Thoracic aorta (tissue), 2 donors: ENCODE results near the gene OLIG2. TPM values are rescaled to one million over a fixed set of nuclear protein-coding genes. Genes with fewer than 3 reads are reported as not detected.

Experiments
- ATAC-seq: fragments of 150-250 bp; one replicate; pipeline ENCODE4 v1.8.0; 2017; ENCODE audit warnings: low read depth; ENCODE audit not compliant: insufficient number of reproducible peaks, low FRiP score
- DNase-seq: peaks from one replicate; pipeline ENCODE4 v3.0.0-alpha.2; 2020; ENCODE audit warnings: low spot score
- H3K27ac ChIP-seq, 2 donors: fragments of 200-600 bp; sonication (generic); 1 replicate in 1 of 2; 2 replicates in 1 of 2; pipeline ENCODE4 v1.5.1; 2016; ENCODE audit warnings: mild to moderate bottlenecking in 2 of 2, moderate library complexity in 2 of 2
- H3K27me3 ChIP-seq: fragments of 200-600 bp; sonication (generic); replicated peaks from 2 replicates; pipeline ENCODE4 v1.6.0; 2016; ENCODE audit warnings: mild to moderate bottlenecking; ENCODE audit not compliant: insufficient read depth
- H3K36me3 ChIP-seq: fragments of 200-600 bp; sonication (generic); one replicate; pipeline ENCODE4 v1.5.1; 2016
- H3K4me1 ChIP-seq, 2 donors: fragments of 200-600 bp; sonication (generic); 1 replicate in 1 of 2; 2 replicates in 1 of 2; pipeline versions ENCODE4 v1.5.1 to v1.6.0; 2016; ENCODE audit warnings: low read depth in 2 of 2, mild to moderate bottlenecking in 1 of 2; ENCODE audit not compliant: control insufficient read depth in 1 of 2
- H3K4me3 ChIP-seq: fragments of 200-600 bp; sonication (generic); 2 replicates; pipeline ENCODE4 v1.5.1; 2016; ENCODE audit warnings: mild to moderate bottlenecking
- H3K9me3 ChIP-seq: fragments of 200-600 bp; sonication (generic); 2 replicates; pipeline ENCODE4 v1.5.1; 2016
- CTCF ChIP-seq: fragments of 200-600 bp; sonication (generic); IDR thresholded peaks from one replicate; pipeline ENCODE4 v1.5.1; 2019; ENCODE audit warnings: antibody characterized with exemption
- total RNA-seq, 2 donors: library from RNA; depleted of rRNA; stranded (reverse); fragments of >200 nt; gene quantifications; one replicate each; pipeline versions ENCODE4 v1.1.0 to v1.2.3, GENCODE V29; 2016

The OLIG2 gene
- total RNA-seq, 2 donors from 2014 or later = not detected

GRCh38 chr21:33047231-33047630 lies 21.5 kb downstream of the OLIG2 start:
- Histone ChIP-seq H3K4me3 (no peak overlapping the region), H3K36me3 (no peaks in the 10 kb centered on the region), H3K9me3 (no peaks in the 10 kb centered on the region), H3K27ac (no peak overlapping the region), H3K4me1 (no peaks in the 10 kb centered on the region), H3K27me3 (no peaks in the 10 kb centered on the region)
- DNase-seq (no peak), ATAC-seq (no peak)
- no peak for TF ChIP-seq CTCF

- no peak for ATAC-seq
- Histone ChIP-seq H3K4me3 (no peak overlapping the region), H3K4me1 (no peaks in the 10 kb centered on the region), H3K36me3 (no peaks in the 10 kb centered on the region), H3K27me3 (no peaks in the 10 kb centered on the region), H3K9me3 (no peaks in the 10 kb centered on the region), H3K27ac (no peak overlapping the region)
- DNase-seq = no peak
- TF ChIP-seq CTCF = no peak
Observed at GRCh38 chr21:33051925-33052324, 26.2 kb downstream of the OLIG2 start.

- Histone ChIP-seq H3K36me3 (no peaks in the 10 kb centered on the region), H3K4me3 (no peak overlapping the region), H3K4me1 (no peaks in the 10 kb centered on the region), H3K9me3 (no peaks in the 10 kb centered on the region), H3K27ac (no peak overlapping the region), H3K27me3 (no peaks in the 10 kb centered on the region)
- ATAC-seq (no peak), DNase-seq (no peak)
- TF ChIP-seq CTCF = no peak
Observed at GRCh38 chr21:33053951-33054350, 28.2 kb downstream of the OLIG2 start.

- H3K4me3 ChIP-seq = no peak overlapping the region
- no peaks in the 10 kb centered on the region for H3K27me3 ChIP-seq
- TF ChIP-seq CTCF = no peak
- no peaks in the 10 kb centered on the region for H3K36me3 ChIP-seq
- DNase-seq = no peak
- no peak overlapping the region for H3K27ac ChIP-seq
- H3K9me3 ChIP-seq = no peaks in the 10 kb centered on the region
- no peaks in the 10 kb centered on the region for H3K4me1 ChIP-seq
- no peak for ATAC-seq
Observed at GRCh38 chr21:33055991-33056390, 30.3 kb downstream of the OLIG2 start.

GRCh38 chr21:33057385-33057940 lies 31.7 kb downstream of the OLIG2 start:
- no peaks in the 10 kb centered on the region for H3K9me3 ChIP-seq
- TF ChIP-seq CTCF = no peak
- no peaks in the 10 kb centered on the region for H3K27me3 ChIP-seq
- H3K36me3 ChIP-seq = no peaks in the 10 kb centered on the region
- H3K27ac ChIP-seq = no peak overlapping the region
- no peak for ATAC-seq
- H3K4me3 ChIP-seq = no peak overlapping the region
- H3K4me1 ChIP-seq = no peaks in the 10 kb centered on the region
- DNase-seq = no peak
